SHP77 treated with DMSO at 0.1 percent for 48 hours (cell line): Measurements from ENCODE around the gene SMARCAL1.
"Not testable (repeated sequence)": the region's sequence is repeated elsewhere in the genome, so short reads cannot be mapped to it uniquely, and the experiment has no call there.

ENCODE experiments used
- DNase-seq: peaks from one replicate; lab custom pipeline; 2025; lab: John Stamatoyannopoulos, UW

The SMARCAL1 gene

GRCh38 chr2:216502381-216503158, 90.3 kb downstream of the SMARCAL1 start:
- DNase-seq = no peak

- no peak for DNase-seq
These were observed 90.9 kb downstream of the SMARCAL1 start for GRCh38 chr2:216503159-216503629.

GRCh38 chr2:216503697-216504375, 91.6 kb downstream of the SMARCAL1 start:
- DNase-seq = no peak

- DNase-seq = no peak
These were observed 92.1 kb downstream of the SMARCAL1 start for GRCh38 chr2:216504376-216504762.

- no peak for DNase-seq
These were observed 93.1 kb downstream of the SMARCAL1 start for GRCh38 chr2:216505133-216506106.

GRCh38 chr2:216507220-216508160, 95.2 kb downstream of the SMARCAL1 start:
- DNase-seq = no peak

GRCh38 chr2:216508229-216508628, 95.9 kb downstream of the SMARCAL1 start:
- no peak for DNase-seq

GRCh38 chr2:216516730-216517350, 104.6 kb downstream of the SMARCAL1 start:
- DNase-seq = peak; percentile 52

GRCh38 chr2:216517447-216518225, 105.4 kb downstream of the SMARCAL1 start:
- no peak for DNase-seq

GRCh38 chr2:216518566-216519119, 106.4 kb downstream of the SMARCAL1 start:
- DNase-seq = not testable (repeated sequence)

- DNase-seq = peak; percentile 71
These were observed 107.0 kb downstream of the SMARCAL1 start for GRCh38 chr2:216519154-216519762.

- no peak for DNase-seq
These were observed 107.8 kb downstream of the SMARCAL1 start for GRCh38 chr2:216520112-216520511.

- DNase-seq = no peak
These were observed 110.7 kb downstream of the SMARCAL1 start for GRCh38 chr2:216522892-216523502.

- DNase-seq = no peak
These were observed 113.7 kb downstream of the SMARCAL1 start for GRCh38 chr2:216525972-216526371.

GRCh38 chr2:216526939-216527338, 114.7 kb downstream of the SMARCAL1 start:
- no peak for DNase-seq

- DNase-seq = no peak
These were observed 115.3 kb downstream of the SMARCAL1 start for GRCh38 chr2:216527600-216527999.

- DNase-seq = no peak
These were observed 120.3 kb downstream of the SMARCAL1 start for GRCh38 chr2:216532562-216532961.
